Hippocampal formation (tissue), 2 donors: ENCODE results near the gene PPP6R1.

Source experiments
- DNase-seq, 2 donors: peaks; one replicate each; lab custom pipeline; 2025; lab: John Stamatoyannopoulos, UW

The PPP6R1 gene, protein sequence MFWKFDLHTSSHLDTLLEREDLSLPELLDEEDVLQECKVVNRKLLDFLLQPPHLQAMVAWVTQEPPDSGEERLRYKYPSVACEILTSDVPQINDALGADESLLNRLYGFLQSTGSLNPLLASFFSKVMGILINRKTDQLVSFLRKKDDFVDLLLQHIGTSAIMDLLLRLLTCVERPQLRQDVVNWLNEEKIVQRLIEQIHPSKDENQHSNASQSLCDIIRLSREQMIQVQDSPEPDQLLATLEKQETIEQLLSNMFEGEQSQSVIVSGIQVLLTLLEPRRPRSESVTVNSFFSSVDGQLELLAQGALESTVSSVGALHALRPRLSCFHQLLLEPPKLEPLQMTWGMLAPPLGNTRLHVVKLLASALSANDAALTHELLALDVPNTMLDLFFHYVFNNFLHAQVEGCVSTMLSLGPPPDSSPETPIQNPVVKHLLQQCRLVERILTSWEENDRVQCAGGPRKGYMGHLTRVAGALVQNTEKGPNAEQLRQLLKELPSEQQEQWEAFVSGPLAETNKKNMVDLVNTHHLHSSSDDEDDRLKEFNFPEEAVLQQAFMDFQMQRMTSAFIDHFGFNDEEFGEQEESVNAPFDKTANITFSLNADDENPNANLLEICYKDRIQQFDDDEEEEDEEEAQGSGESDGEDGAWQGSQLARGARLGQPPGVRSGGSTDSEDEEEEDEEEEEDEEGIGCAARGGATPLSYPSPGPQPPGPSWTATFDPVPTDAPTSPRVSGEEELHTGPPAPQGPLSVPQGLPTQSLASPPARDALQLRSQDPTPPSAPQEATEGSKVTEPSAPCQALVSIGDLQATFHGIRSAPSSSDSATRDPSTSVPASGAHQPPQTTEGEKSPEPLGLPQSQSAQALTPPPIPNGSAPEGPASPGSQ

DNA sequence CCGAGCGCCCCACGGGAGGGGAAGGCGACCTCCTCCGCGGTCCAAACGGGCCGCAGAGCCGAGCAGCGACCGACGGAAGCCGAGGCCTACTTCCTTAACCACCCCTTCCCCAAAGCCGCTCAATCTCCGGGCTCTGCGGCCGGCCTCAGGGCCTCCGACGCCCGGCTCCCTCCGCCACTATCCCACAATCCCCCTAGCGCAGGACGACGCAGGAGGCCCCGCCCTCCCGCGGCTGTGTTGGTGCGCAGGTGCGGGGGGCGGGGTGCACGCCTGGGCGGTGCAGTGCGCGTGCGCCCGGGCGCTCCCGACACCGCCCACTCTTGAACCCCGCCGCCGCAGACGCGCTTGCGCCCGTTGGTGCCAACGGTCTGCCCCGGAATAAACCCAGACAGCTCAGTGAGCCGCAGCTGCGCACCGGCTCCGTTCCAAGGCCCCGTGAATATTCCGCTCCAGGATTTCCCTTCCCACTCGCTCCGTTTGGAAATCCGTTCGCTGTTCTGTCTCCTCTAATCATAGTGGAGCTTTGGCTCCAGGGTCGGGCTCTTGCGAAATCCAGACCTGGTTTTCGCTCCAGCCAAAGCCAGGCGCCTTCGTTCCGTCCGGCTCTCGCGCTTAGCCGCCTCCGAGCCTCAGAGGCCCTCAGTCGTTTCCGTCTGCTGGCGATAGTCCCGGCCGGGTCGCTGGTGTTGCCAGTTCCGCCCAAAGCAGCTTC, at the start of gene PPP6R1:
Gene PPP6R1 (minus strand): TSS at position 190 of the 712 bp plus-strand sequence. CDS start 11,914 bp downstream, outside the sequence.
- DNase-seq: peak; percentile 96 to 98

DNA sequence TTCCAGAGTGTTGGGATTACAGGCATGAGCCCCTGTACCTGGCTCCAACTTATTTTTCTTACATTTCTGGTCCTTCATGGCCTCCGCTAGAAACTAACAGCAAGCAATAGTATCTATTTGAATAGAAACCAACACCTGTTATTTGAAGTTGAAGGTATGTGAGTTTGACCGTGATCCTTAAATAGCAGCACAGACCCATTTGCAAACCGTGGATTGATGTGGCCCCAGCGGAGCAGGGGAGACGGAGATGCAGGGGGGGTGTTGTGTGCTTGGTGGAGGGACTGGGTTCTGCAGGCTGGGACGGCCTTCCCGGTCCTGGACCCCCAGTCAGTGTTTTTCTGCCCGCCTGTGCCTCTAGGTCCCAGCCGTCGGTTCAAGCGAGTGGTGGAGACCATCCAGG, 49.5 kb upstream of the PPP6R1 start:
- no peak for DNase-seq

DNA sequence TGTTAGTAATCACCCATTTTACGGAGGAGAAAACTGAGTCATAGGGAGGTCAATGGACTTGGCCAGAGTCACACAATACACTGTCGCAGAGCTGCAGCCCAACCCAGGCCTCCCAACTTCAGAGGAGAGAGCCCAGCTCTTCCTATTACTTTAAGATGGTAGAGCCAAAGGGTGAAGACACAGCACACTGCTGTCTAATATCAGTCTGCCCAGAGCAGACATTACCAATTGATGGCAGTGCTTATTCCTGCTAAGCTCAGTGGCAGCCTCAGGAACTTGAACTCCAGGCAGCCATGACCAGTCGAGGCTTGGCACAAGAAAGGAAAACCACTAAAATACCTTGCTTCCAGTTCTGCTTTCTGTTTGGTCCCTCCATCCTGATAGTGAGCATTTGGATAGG, 47.9 kb upstream of the PPP6R1 start:
- no peak for DNase-seq

DNA sequence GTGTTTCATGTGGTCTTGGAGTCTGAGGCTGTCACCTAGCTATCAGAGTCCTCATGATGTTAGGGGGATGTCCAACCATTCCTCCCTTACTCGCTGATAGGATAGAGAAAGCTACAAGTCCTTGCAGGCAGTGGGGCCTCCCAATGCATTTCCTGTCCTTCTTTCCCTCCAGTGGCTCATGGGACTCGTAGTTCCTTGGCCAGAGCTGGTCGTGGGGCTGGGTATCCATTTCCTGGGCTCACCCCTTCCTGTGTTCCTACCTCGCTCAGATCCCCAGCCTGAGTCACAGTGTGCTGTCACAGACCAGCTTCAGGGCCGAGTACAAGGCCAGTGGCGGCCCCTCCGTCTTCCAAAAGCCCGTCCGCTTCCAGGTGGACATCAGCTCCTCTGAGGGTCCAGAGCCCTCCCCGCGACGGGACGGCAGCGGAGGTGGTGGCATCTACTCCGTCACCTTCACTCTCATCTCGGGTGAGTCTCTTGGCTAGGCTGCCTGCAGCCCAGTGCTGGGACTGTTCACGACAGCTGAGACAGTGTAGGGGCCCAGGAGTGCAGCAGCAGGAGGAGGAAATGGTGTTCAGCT, 47.3 kb upstream of the PPP6R1 start:
- no peak for DNase-seq

DNA sequence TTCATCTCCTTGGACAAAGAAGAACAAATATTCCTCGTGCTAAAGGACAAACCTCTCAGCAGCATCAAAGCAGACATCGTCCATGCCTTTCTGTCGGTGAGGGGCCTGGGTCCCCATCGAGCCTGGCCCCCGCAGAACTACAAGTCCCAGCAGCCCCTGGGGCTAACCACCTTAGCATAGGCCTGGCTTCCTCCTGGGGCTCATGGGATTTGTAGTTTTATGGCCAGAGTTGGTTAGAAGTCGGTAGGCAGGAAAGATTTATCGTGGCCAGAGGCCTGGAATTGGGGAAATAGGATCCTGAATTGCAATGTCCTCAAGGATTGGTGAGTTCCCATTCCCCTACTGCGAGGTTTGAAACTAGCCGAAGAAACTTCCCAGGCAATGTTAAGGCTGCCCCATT, 46.7 kb upstream of the PPP6R1 start:
- no peak for DNase-seq

DNA sequence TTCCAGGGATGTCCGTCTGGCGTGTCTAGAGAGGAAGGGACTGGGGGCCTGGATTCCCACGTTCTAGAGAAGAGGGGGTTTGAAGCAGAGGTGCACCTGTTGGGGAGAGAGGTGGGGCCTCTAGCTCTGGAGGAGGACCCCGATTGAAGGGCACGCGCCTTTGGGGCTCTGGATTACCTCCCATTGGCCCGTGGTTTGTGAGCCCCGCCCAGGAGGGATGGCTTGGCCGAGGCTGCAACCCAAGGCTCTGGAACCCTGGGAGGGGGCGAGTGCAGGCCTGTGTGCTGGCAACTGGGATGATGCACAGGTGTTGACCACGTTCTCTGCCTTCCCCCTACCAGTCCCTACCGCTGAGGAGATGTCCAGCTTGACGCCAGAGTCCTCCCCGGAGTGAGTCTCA, 46.2 kb upstream of the PPP6R1 start:
- DNase-seq: no peak

DNA sequence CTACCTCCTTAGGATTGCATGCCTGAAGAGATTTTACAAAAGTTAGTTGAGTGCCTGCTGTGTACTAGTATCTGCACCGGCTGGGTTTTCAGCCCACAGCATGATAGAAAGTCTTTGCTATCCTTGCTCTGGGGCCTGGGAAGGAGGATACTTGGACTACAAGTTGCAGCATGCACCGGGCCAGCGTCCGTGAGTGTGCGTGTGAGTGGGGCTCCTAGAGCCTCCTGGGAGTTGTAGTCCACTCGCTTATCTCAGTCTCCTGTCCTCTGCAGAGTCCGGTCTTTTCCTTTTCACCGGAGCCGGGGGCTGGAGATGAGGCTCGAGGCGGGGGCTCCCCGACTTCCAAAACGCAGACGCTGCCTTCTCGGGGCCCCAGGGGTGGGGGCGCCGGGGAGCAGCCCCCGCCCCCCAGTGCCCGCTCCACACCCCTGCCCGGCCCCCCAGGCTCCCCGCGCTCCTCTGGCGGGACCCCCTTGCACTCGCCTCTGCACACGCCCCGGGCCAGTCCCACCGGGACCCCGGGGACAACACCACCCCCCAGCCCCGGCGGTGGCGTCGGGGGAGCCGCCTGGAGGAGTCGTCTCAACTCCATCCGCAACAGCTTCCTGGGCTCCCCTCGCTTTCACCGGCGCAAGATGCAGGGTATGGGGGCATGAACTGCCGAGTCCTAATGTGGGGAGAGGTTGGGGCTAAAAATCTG, 45.6 kb upstream of the PPP6R1 start:
- no peak for DNase-seq

DNA sequence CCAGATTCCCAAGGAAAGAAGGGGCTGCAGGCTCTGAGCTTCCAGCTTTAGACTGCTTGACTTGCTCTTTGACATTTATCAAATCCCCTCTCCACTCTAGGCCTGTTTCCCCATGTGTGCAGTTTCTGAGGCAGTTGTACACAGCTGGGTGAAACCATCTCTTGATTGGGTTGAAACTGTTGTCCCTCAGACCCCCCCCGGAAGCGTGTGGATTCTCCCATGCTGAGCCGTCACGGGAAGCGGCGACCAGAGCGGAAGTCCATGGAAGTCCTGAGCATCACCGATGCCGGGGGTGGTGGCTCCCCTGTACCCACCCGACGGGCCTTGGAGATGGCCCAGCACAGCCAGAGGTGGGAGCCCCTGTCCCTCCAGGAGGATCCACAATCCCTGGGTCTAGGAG, 44.7 kb upstream of the PPP6R1 start:
- no peak for DNase-seq

DNA sequence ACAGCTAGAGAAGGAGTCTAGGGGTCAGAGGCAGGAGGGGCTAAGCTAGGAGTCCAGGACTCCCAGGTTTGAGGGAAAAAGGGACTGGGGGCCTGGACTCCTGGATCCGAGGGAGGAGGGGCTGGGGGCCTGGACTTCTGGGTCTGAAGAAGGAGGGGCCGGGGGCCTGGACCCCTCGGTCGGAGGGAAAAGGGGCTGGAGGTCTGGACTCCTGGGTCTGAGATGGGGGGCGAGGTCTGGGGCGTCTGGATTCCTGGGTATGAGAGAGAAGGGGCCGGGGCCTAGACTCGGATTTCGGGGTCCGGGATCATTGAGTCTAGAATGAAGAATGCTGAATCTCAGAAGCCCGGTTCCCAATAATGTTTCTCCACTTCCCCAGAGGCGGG, 43.5 kb upstream of the PPP6R1 start:
- no peak for DNase-seq

DNA sequence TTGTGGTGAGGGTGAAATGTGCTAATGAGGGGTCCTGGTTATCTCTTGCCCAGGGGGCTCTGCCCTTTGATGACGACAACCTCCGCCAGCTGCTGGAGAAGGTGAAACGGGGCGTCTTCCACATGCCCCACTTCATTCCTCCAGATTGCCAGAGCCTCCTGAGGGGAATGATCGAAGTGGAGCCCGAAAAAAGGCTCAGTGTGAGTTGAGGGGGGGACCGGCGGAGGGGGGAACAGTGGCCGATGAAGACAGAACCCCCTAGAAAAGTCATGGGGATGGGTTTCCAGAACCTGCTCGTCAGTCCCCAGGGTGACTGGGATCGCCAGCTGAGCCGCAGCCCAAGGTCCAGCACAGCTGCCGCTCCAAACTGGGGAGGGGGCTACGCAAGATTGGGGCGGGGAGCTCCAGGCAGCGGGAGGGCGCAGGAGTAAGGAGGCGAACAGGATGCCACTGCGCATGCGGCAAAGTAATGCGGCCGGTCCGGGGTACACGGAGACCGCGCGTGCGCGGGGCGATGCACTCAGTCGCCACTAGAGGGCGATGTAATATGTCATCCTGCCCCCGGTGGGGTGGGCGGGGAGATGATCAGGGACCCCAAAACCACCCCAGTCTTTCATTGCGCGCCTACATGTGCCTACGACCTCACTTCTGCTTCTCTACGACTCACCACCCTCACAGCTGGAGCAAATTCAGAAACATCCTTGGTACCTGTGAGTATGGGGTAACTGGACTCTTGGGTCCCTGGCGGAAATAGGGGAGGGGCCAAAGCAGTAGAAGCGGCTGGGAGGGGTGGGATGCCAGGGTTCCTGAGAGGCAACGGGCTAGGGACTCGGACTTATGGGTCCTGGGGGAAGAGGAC, 42.9 kb upstream of the PPP6R1 start:
- peak; percentile 35 to 72 for DNase-seq

DNA sequence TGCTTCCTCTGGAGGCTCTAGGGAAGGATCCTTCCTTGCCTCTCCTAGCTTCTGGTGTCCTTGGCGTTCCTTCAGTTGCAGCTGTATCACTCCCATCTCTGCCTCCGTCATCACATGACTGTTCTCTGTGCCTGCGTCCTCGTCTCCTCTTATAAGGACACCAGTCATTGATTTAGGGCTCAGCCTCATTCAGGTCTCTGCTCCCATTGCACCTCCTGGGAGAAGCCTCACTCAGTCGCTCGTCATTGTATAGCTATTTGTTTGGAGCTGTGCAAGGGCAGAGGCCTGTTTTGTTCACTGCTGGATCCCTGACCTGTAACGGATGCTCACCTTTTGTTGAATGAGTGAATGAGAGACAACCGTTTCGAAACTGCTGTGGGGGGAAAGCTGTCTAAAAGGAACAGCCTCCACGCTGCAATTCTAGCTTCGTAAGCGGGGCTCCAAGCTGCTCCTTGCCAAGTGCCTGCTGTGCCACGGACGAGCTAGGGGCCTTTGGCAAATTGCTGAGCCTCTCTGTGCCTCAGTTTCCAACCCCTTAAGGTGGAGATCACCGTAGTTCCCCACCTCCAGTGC, 42.2 kb upstream of the PPP6R1 start:
- peak in 1 of 2 donors; percentile 52 for DNase-seq

DNA sequence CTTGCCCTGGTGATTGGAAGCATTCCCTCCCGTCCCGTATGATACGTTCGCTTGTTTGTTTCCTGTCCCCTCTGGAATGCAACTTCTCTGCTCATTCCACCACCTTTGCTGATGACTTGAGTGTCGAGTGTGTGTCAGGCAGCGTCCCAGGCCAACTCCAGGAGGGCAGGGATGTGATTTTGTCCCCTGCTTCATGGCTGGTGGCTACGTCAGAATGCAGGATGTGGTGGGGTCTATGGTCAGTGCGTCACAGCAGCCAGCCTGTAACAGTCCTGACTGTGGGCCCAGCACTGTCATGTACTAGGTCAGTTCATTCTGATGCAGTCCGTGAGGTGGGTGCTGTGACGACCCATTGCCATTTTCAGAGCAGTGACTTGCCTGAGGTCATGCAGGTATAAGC, 41.2 kb upstream of the PPP6R1 start:
- no peak for DNase-seq

DNA sequence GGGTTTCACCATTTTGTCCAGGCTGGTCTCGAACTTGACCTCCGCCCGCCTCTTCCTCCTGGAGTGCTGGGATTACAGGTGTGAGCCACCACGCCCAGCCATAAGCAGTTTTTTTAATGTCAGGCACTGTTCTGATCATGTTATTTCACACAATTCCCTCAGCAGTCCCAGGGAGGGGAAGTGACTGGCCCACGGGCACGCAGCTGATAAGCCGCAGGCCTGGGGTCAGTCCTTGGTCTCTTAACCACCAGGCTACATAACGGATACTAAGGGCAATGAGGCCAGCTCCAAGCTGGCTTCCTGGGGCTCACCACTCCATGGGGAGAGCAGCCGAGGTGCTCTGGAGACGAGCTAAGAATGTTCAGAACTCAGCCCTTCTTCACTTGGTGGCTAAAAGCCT, 38.5 kb upstream of the PPP6R1 start:
- DNase-seq: no peak

DNA sequence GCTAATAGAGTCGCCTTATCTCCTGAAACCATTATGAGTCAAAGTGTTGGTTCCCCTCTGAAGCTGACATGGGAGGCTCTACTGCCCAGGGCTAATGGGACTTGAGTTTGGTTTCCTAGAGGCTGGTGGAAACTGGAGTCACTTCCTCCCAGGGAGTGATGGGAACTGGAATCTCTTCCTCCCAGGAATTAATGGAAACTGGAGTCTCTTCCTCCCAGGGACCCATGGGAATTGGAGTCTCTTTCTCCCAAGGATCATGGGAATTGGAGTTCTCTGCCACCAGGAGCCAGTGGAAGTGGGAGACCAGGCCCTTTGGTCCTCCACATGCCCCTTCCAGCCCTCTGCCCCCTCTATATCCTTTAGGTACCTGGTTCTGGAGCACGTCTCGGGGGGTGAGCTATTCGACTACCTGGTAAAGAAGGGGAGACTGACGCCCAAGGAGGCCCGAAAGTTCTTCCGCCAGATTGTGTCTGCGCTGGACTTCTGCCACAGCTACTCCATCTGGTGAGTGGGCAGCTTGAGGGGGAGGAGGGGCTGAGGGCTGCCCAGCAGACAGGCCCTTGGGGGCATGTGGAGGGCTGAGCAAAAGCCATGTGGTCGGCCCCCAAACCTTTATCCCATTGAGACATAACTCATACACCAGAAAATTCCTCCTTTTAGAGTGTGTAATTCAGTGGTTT, 30.4 kb upstream of the PPP6R1 start:
- DNase-seq: no peak

DNA sequence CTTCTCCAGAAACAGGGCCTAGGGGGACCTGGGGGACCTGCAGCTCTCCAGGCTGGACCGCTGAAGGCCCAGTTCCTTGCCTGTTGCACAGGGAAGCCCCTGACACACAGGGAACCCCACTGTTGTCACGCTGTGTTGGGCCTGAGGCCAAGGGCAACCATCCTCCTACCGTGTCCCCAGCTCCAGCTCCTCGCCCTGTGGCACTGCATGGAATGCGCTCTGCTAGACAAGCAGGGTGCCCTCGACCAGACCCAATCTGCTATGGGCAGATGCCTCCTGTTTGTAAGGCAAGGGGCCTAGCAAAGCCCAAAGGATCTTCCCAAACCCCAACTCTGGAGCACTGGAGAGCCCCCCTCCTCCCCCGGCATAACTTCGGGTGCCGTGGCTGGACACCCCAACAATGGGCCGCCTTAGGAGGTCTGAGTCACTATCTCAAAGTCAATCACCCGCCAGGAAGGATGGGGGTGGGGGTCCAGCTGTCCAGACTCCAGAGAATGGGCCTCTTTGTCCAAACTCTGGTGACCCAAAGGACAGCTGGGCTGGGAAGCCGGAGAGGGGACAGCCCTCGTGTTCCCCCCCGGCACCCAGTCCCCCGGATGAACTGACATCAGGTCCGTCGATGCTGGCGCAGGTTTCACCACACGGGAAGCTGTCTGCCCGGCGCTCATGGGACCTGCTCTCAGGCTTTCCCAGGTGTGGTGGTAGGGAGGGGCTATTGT, 28.7 kb upstream of the PPP6R1 start:
- peak; percentile 80 to 91 for DNase-seq

DNA sequence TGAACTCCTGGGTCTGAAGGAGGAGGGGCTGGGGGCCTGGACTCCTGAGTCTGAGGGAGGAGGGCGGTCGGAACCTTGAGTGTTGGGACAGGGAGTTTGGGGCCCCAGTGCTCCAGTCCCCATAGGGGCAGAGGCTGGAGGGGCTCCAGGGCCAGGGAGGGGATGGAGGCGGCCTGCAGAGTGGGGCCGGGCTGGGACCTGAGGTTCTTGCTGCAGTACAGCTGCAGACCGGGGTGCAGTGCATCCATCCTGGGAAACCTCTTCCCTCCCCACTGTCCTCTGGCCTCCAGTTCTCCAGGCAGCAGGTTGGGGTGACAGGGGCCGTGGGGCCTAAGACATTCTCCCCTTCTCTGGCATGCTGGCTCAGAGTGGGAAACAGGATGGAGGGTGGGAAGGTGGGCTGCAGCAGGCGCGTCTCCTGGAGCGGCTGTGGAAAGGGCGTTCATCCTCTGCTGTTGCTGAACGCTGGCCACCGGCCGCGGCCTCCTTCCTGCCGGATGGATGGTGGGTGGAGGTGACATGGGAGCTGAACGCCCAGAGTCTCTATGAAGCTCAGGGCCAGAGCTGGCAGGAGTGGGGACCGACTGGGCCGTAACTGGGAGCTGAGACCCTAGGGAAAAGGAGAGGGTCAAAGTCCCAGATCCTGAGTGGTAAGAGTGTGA, 26.5 kb upstream of the PPP6R1 start:
- no peak for DNase-seq

DNA sequence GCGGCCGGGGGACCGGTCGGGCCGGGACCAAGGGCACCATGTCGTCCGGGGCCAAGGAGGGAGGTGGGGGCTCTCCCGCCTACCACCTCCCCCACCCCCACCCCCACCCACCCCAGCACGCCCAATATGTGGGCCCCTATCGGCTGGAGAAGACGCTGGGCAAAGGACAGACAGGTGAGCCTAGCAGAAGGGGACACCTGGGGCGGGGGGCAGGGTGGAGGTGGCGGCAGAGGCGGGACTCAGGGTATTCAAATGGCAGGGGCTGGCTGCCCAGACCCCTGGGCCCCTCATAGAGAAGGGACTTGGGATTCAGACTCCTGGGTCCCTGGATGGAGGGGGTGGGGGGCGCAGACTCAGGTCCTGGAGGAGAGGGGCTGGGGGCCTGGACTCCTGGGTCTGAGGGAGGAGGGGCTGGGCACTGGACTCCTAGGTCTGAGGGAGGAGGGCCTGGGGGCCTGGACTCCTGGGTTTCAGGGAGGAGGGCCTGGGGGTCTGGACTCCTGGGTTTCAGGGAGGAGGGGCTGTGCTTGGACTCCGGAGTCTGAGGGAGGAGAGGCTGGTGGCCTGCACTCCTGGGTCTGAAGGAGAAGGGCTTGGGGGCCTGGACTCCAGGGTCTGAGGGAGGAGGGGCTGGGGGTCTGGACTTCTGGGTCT, 25.7 kb upstream of the PPP6R1 start:
- DNase-seq: no peak
